NK-92 treated with Interleukin-12 subunit alpha and Interleukin-12 subunit beta, amount 100 ng/mL, for 24 hours (cell line): ENCODE measurements around the gene POP4.

ENCODE experiments used
- DNase-seq: peaks from one replicate; lab custom pipeline; 2025; lab: John Stamatoyannopoulos, UW

Gene POP4

GRCh38 chr19:29629836-29630534 is 23.9 kb downstream of the POP4 start:
- DNase-seq: no peak

GRCh38 chr19:29630655-29631054 is 24.6 kb downstream of the POP4 start:
- DNase-seq: no peak

GRCh38 chr19:29631450-29631849 is 25.4 kb downstream of the POP4 start:
- no peak for DNase-seq

- no peak for DNase-seq
Observed at GRCh38 chr19:29634002-29634401, 27.9 kb downstream of the POP4 start.

- no peak for DNase-seq
Observed at GRCh38 chr19:29634423-29635130, 28.5 kb downstream of the POP4 start.

- DNase-seq: no peak
Observed at GRCh38 chr19:29635963-29636362, 29.9 kb downstream of the POP4 start.

GRCh38 chr19:29636553-29637360 is 30.7 kb downstream of the POP4 start:
- DNase-seq: no peak

- DNase-seq: no peak
Observed at GRCh38 chr19:29639086-29639485, 33.0 kb downstream of the POP4 start.

- no peak for DNase-seq
Observed at GRCh38 chr19:29640231-29640630, 34.1 kb downstream of the POP4 start.

GRCh38 chr19:29641597-29641996 is 35.5 kb downstream of the POP4 start:
- no peak for DNase-seq

- DNase-seq: no peak
Observed at GRCh38 chr19:29643361-29643935, 37.4 kb downstream of the POP4 start.

- DNase-seq: no peak
Observed at GRCh38 chr19:29644210-29644609, 38.1 kb downstream of the POP4 start.

- DNase-seq: no peak
Observed at GRCh38 chr19:29645491-29645867, 39.4 kb downstream of the POP4 start.

GRCh38 chr19:29645911-29646310 is 39.8 kb downstream of the POP4 start:
- DNase-seq: no peak

- DNase-seq: no peak
Observed at GRCh38 chr19:29650772-29651387, 44.8 kb downstream of the POP4 start.

GRCh38 chr19:29651622-29652394 is 45.7 kb downstream of the POP4 start:
- no peak for DNase-seq

GRCh38 chr19:29653398-29653797 is 47.3 kb downstream of the POP4 start:
- DNase-seq: no peak

- DNase-seq: no peak
Observed at GRCh38 chr19:29655648-29656335, 49.7 kb downstream of the POP4 start.

- DNase-seq: no peak
Observed at GRCh38 chr19:29658221-29658991, 52.3 kb downstream of the POP4 start.

- DNase-seq: no peak
Observed at GRCh38 chr19:29660835-29661234, 54.8 kb downstream of the POP4 start.
